Spleen (tissue), 7 donors: ENCODE data around the gene NLRP6.

Experiments
- CTCF ChIP-seq, 11 experiments: fragments of 200-600 bp in 7 of 11; fragments of 450-650 bp in 4 of 11; sonication (generic) in 4 of 11; IDR thresholded peaks in 8 of 11; conservative IDR thresholded peaks in 3 of 11; 1 replicate in 7 of 11; 2 replicates in 4 of 11; pipeline versions ENCODE4 v1.4.0 to v1.8.0; 2016 to 2021; ENCODE audit warnings: antibody characterized with exemption in 11 of 11, inconsistent platforms in 4 of 11, mild to moderate bottlenecking in 1 of 11
- POLR2AphosphoS5 ChIP-seq, 3 donors: sonication (generic); formaldehyde crosslinking; IDR thresholded peaks; one replicate each; pipeline ENCODE4 v1.5.1; 2017; ENCODE audit warnings: antibody characterized with exemption in 3 of 3
- donor health status: DM: no; HTN: no; CAD: no; lungs with moderate emphysema.
- donor health status: DM: no; HTN: no; CAD: no.
- donor health status: DM: no; HTN: no; CAD: no.

- TF ChIP-seq POLR2AphosphoS5 (IDR thresholded peaks at IDR 0.05) (no peak), CTCF (IDR thresholded peaks at IDR 0.05 in 8 of 11, conservative IDR thresholded peaks at IDR 0.05 in 3 of 11) (no peak)
These were observed 36.6 kb upstream of the NLRP6 start for GRCh38 chr11:241634-242033.
